A549 (cell line): ENCODE results near the gene MPRIP. TPM values are rescaled to one million over a fixed set of nuclear protein-coding genes. Genes with fewer than 3 reads are reported as not detected.

Source experiments
- ATAC-seq, 2 experiments: fragments of 200-7000 bp in 1 of 2; fragments of >200 bp in 1 of 2; cut with Nextera tagmentation in 1 of 2; cut with Tn5 transposase in 1 of 2; 3 replicates each; pipeline versions ENCODE4 v1.8.0 to v1.9.1; 2018 to 2020; ENCODE audit warnings: mild to moderate bottlenecking in 1 of 2, moderate library complexity in 1 of 2
- CTCF ChIA-PET: fragments of 300-600 bp; sonication (Branson Sonifier 250); formaldehyde crosslinking; extraction: SDS; loops from one replicate; lab custom pipeline; 2021; ENCODE audit warnings: antibody characterized with exemption, inconsistent platforms; lab: Yijun Ruan, JAX
- POLR2A ChIA-PET: fragments of 350-600 bp; formaldehyde crosslinking; extraction: SDS; loops from one replicate; lab custom pipeline; 2021; ENCODE audit warnings: antibody characterized with exemption, inconsistent platforms; lab: Yijun Ruan, JAX
- DNase-seq, 2 experiments: peaks; one replicate each; pipeline versions ENCODE4 v3.0.0 to v3.0.0-alpha.2; 2011 to 2016; ENCODE audit warnings: low read depth in 1 of 2, low spot score in 1 of 2
- FAIRE-seq: peaks from 2 replicates; lab custom pipeline; 2011; peaks lifted over from hg19 to GRCh38; lab: Jason Lieb, UNC
- H3K27ac ChIP-seq, 2 experiments: fragments of >200 bp; sonication (Bioruptor Twin); formaldehyde crosslinking; 3 replicates each; pipeline ENCODE4 v1.5.1; 2016 to 2017
- H3K4me1 ChIP-seq: fragments of >200 bp; sonication (Bioruptor Twin); formaldehyde crosslinking; 3 replicates; pipeline ENCODE4 v1.6.1; 2016
- H3K4me2 ChIP-seq: fragments of >200 bp; sonication (Bioruptor Twin); formaldehyde crosslinking; 3 replicates; pipeline ENCODE4 v1.6.1; 2016
- H3K4me3 ChIP-seq: fragments of >200 bp; sonication (Bioruptor Twin); formaldehyde crosslinking; 3 replicates; pipeline ENCODE4 v1.5.1; 2016
- H3K9me3 ChIP-seq: fragments of >200 bp; sonication (Bioruptor Twin); formaldehyde crosslinking; 3 replicates; pipeline ENCODE4 v1.6.1; 2016
- CBX8 ChIP-seq: fragments of 200-600 bp; sonication (generic); IDR thresholded peaks from 2 replicates; pipeline ENCODE4 v1.6.1; 2016
- EHF ChIP-seq: fragments of 250-450 bp; sonication (Bioruptor Pico); IDR thresholded peaks from 2 replicates; pipeline ENCODE4 v1.5.0; 2020; ENCODE audit warnings: mild to moderate bottlenecking
- EHMT2 ChIP-seq: fragments of 200-600 bp; sonication (generic); IDR thresholded peaks from 2 replicates; pipeline ENCODE4 v1.6.1; 2016; ENCODE audit warnings: antibody characterized with exemption, low read depth, mild to moderate bottlenecking, moderate library complexity
- EP300 ChIP-seq, 2 experiments: fragments of >200 bp; sonication (Bioruptor Twin); formaldehyde crosslinking; IDR thresholded peaks; 2 replicates in 1 of 2; 3 replicates in 1 of 2; pipeline ENCODE4 v1.6.1; 2016 to 2017
- FOXS1 ChIP-seq: fragments of 250-450 bp; sonication (Bioruptor Pico); IDR thresholded peaks from 2 replicates; pipeline ENCODE4 v1.5.0; 2020; ENCODE audit warnings: mild to moderate bottlenecking, moderate library complexity
- JUNB ChIP-seq: fragments of >200 bp; sonication (Bioruptor Twin); formaldehyde crosslinking; IDR thresholded peaks from 2 replicates; pipeline ENCODE4 v1.6.1; 2016
- MAFK ChIP-seq: fragments of 450-650 bp; IDR thresholded peaks from 2 replicates; pipeline ENCODE4 v1.6.1; 2014; ENCODE audit not compliant: partially characterized antibody
- NFE2L2 ChIP-seq: fragments of 150-350 bp; conservative IDR thresholded peaks from 2 replicates; pipeline ENCODE4 v1.6.1; 2014; ENCODE audit warnings: low read length
- NPAS2 ChIP-seq: fragments of 250-450 bp; sonication (Bioruptor Pico); IDR thresholded peaks from 2 replicates; pipeline ENCODE4 v1.8.0; 2022; ENCODE audit warnings: mild to moderate bottlenecking, moderate library complexity, borderline replicate concordance
- PBX3 ChIP-seq: IDR thresholded peaks from 2 replicates; pipeline ENCODE4 v1.6.1; 2012
- POLR2A ChIP-seq: IDR thresholded peaks from 2 replicates; pipeline ENCODE4 v1.6.1; 2012; ENCODE audit warnings: mild to moderate bottlenecking, low read length
- RAD21 ChIP-seq, 2 experiments: fragments of >200 bp in 1 of 2; sonication (Bioruptor Twin) in 1 of 2; formaldehyde crosslinking in 1 of 2; IDR thresholded peaks in 1 of 2; conservative IDR thresholded peaks in 1 of 2; 2 replicates in 1 of 2; 3 replicates in 1 of 2; pipeline ENCODE4 v1.6.1; 2012 to 2018; ENCODE audit warnings: inconsistent platforms in 1 of 2
- RCOR1 ChIP-seq: fragments of 150-350 bp; IDR thresholded peaks from 2 replicates; pipeline ENCODE4 v1.6.1; 2014; ENCODE audit warnings: antibody characterized with exemption, low read length, low read depth
- RNF2 ChIP-seq: fragments of 200-600 bp; sonication (generic); IDR thresholded peaks from 2 replicates; pipeline ENCODE4 v1.6.1; 2016; ENCODE audit warnings: low read depth, mild to moderate bottlenecking, antibody characterized with exemption, moderate library complexity, borderline replicate concordance
- SMC3 ChIP-seq: fragments of >200 bp; sonication (Bioruptor Twin); formaldehyde crosslinking; IDR thresholded peaks from 3 replicates; pipeline ENCODE4 v1.6.1; 2018; ENCODE audit warnings: inconsistent platforms
- TFCP2L1 ChIP-seq: fragments of 250-450 bp; sonication (Bioruptor Pico); IDR thresholded peaks from 2 replicates; pipeline ENCODE4 v1.5.0; 2021; ENCODE audit warnings: mild to moderate bottlenecking
- WGBS: methylation state at CpG from one replicate; pipeline ENCODE4 v1.1.6; 2017; ENCODE audit errors: missing lambda C conversion rate; 5-methylcytosine and 5-hydroxymethylcytosine counted together
- polyA plus RNA-seq, 4 experiments: library from polyadenylated mRNA; depleted of rRNA in 3 of 4; stranded (reverse); fragments of >200 nt; fragmentation: RNase III in 1 of 4; extraction: RNeasy Plus Mini Kit Qiagen cat#74134 plus additional on column Dnase treatment in 1 of 4; gene quantifications; 2 replicates in 3 of 4; 3 replicates in 1 of 4; pipeline ENCODE4 v1.2.3, GENCODE V29; 2011 to 2017
- TF ChIP-seq, protein P1 (sequence below): fragments of >200 bp; sonication (Bioruptor Twin); formaldehyde crosslinking; IDR thresholded peaks from 2 replicates; pipeline ENCODE4 v1.6.1; 2016
- TF ChIP-seq, protein P2 (sequence below): fragments of >200 bp; sonication (Bioruptor Twin); formaldehyde crosslinking; IDR thresholded peaks from 3 replicates; pipeline ENCODE4 v1.5.1; 2016
- TF ChIP-seq, protein P3 (sequence below): IDR thresholded peaks from 2 replicates; pipeline ENCODE4 v1.6.1; 2012
- TF ChIP-seq, protein P4 (sequence below): fragments of 150-350 bp; IDR thresholded peaks from 2 replicates; pipeline ENCODE4 v1.6.1; 2014; ENCODE audit warnings: low read depth, mild to moderate bottlenecking, low read length

MPRIP gene
- polyA plus RNA-seq, 2 of the 4 experiments (the other 2 are of a cell fraction): 147 to 228 TPM

- 94% methylated on average over 8 of the region's 8 CpGs for WGBS
- CTCF ChIA-PET: interaction anchor here (0.7 to 2.4 kb wide), 4 partner anchors 8 to 16 kb away, joined by 3 to 13 read pairs (median 5); no protein-coding TSS in a partner anchor
- Histone ChIP-seq H3K9me3 (no peaks in the 10 kb centered on the region), H3K4me3 (no peak overlapping the region), H3K4me1 (peaks cover 70% of the 10 kb centered on the region), H3K27ac (peak overlapping the region; percentile 94 to 98), H3K4me2 (no peak overlapping the region)
- ATAC-seq (no peak), DNase-seq (no peak)
- POLR2A ChIA-PET: interaction anchor here (1.6 kb wide), 1 partner anchor 10 kb away, joined by 3 read pairs; no protein-coding TSS in a partner anchor
- TF ChIP-seq, protein P1, sequence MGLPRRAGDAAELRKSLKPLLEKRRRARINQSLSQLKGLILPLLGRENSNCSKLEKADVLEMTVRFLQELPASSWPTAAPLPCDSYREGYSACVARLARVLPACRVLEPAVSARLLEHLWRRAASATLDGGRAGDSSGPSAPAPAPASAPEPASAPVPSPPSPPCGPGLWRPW: no peak
- no peak for TF ChIP-seq EHF (CRISPR knock-in tag)
- TF ChIP-seq, protein P2, sequence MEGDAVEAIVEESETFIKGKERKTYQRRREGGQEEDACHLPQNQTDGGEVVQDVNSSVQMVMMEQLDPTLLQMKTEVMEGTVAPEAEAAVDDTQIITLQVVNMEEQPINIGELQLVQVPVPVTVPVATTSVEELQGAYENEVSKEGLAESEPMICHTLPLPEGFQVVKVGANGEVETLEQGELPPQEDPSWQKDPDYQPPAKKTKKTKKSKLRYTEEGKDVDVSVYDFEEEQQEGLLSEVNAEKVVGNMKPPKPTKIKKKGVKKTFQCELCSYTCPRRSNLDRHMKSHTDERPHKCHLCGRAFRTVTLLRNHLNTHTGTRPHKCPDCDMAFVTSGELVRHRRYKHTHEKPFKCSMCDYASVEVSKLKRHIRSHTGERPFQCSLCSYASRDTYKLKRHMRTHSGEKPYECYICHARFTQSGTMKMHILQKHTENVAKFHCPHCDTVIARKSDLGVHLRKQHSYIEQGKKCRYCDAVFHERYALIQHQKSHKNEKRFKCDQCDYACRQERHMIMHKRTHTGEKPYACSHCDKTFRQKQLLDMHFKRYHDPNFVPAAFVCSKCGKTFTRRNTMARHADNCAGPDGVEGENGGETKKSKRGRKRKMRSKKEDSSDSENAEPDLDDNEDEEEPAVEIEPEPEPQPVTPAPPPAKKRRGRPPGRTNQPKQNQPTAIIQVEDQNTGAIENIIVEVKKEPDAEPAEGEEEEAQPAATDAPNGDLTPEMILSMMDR: no peak
- no peak for TF ChIP-seq RAD21 (conservative IDR thresholded peaks at IDR 0.05 in 1 of 2, IDR thresholded peaks at IDR 0.05 in 1 of 2)
- no peak for TF ChIP-seq NFE2L2
- TF ChIP-seq NPAS2 (CRISPR knock-in tag): no peak
- TF ChIP-seq, all 56 proteins: peak for 0
- no peak for FAIRE-seq
These were observed 24.8 kb upstream of the MPRIP start for GRCh38 chr17:17017343-17018014.

DNA sequence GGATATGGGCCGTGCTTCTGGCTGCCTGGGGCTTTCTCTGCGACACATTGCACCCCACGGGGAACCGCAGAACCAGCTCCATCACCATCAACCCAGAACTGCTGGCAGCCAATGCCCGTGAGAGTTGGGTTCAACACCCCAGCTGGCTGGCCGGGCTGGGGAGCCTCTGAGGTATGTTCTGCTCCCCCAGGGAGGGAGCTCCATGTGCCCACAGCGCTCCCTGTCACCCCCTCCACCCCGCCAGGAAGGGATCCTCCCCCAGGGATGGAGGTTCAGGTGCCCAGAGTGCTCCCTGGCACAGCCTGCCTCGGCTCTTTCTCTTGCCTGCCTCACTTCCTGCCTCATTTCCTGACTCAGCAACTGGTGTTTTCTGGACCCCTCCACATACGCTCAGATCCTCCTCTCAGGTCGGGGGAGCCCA lies 24.2 kb upstream of the MPRIP start:
- CTCF ChIA-PET: interaction anchor here (0.7 to 2.4 kb wide), 3 partner anchors 9 to 17 kb away, joined by 3 to 13 read pairs (median 3); no protein-coding TSS in a partner anchor
- no peak for FAIRE-seq
- WGBS: 92% methylated on average over 11 of the region's 11 CpGs
- H3K4me1 ChIP-seq: peaks cover 71% of the 10 kb centered on the region
- TF ChIP-seq, protein P3, sequence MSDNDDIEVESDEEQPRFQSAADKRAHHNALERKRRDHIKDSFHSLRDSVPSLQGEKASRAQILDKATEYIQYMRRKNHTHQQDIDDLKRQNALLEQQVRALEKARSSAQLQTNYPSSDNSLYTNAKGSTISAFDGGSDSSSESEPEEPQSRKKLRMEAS: no peak
- TF ChIP-seq MAFK: peak; percentile 65
- TF ChIP-seq FOXS1: no peak
- TF ChIP-seq, all 56 proteins: peak for 1
- Histone ChIP-seq H3K4me2 (no peak overlapping the region), H3K9me3 (no peaks in the 10 kb centered on the region), H3K27ac (peak overlapping the region; percentile 94 to 98), H3K4me3 (no peak overlapping the region)
- DNase-seq: no peak
- POLR2A ChIA-PET: no interaction called here
- ATAC-seq: no peak

GRCh38 chr17:17018612-17019429 lies 23.4 kb upstream of the MPRIP start:
- Histone ChIP-seq H3K27ac (peak overlapping the region; percentile 94 to 98), H3K4me1 (peaks cover 78% of the 10 kb centered on the region), H3K9me3 (no peaks in the 10 kb centered on the region), H3K4me3 (no peak overlapping the region), H3K4me2 (no peak overlapping the region)
- DNase-seq (no peak), ATAC-seq (no peak), FAIRE-seq (no peak)
- WGBS: 88% methylated on average over 10 of the region's 10 CpGs
- ChIA-PET CTCF (interaction anchor here (0.6 to 2.4 kb wide), 6 partner anchors 9 to 477 kb away, joined by 3 to 13 read pairs (median 4); partner anchors contain the start of gene RASD1), POLR2A (no interaction called here)
- TF ChIP-seq, protein P1: no peak
- no peak for TF ChIP-seq SMC3
- no peak for TF ChIP-seq EP300 (IDR thresholded peaks at IDR 0.05)
- TF ChIP-seq PBX3: no peak
- TF ChIP-seq POLR2A: no peak
- no peak for TF ChIP-seq JUNB
- no peak for TF ChIP-seq FOXS1
- TF ChIP-seq TFCP2L1: no peak
- TF ChIP-seq CBX8: no peak
- TF ChIP-seq RCOR1: no peak
- no peak for TF ChIP-seq EHMT2
- TF ChIP-seq, protein P3: no peak
- TF ChIP-seq, protein P4, sequence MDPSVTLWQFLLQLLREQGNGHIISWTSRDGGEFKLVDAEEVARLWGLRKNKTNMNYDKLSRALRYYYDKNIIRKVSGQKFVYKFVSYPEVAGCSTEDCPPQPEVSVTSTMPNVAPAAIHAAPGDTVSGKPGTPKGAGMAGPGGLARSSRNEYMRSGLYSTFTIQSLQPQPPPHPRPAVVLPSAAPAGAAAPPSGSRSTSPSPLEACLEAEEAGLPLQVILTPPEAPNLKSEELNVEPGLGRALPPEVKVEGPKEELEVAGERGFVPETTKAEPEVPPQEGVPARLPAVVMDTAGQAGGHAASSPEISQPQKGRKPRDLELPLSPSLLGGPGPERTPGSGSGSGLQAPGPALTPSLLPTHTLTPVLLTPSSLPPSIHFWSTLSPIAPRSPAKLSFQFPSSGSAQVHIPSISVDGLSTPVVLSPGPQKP: no peak
- TF ChIP-seq RNF2: no peak
